CD4-positive, CD25-positive, alpha-beta regulatory T cell (primary cell): ENCODE data around the gene GRHL1. TPM values are rescaled to one million over a fixed set of nuclear protein-coding genes. Genes with fewer than 3 reads are reported as not detected.

Experiments
- ATAC-seq, 2 donors: fragments of 150-1000 bp; cut with Tn5 transposase; one replicate each; pipeline ENCODE4 v1.10.0; 2021; ENCODE audit warnings: low read depth in 2 of 2, moderate number of reproducible peaks in 2 of 2, moderate library complexity in 1 of 2
- DNase-seq, 3 donors: peaks; one replicate each; pipeline versions ENCODE4 v3.0.0 to v3.0.0-alpha.2; 2012 to 2022; ENCODE audit warnings: mixed read lengths in 1 of 3
- H3K27ac ChIP-seq: one replicate; pipeline ENCODE4 v1.7.0; 2013; ENCODE audit warnings: mild to moderate bottlenecking, low read length; ENCODE audit not compliant: insufficient read depth, poor library complexity, severe bottlenecking
- H3K27me3 ChIP-seq: one replicate; pipeline ENCODE4 v1.7.0; 2013; ENCODE audit warnings: low read length; ENCODE audit not compliant: control insufficient read depth, insufficient read depth
- H3K36me3 ChIP-seq: one replicate; pipeline ENCODE4 v1.7.0; 2013; ENCODE audit warnings: mild to moderate bottlenecking, low read length, moderate library complexity; ENCODE audit not compliant: control insufficient read depth, insufficient read depth
- H3K4me1 ChIP-seq: 2 replicates; pipeline ENCODE4 v1.7.0; 2013; ENCODE audit warnings: mild to moderate bottlenecking, low read length; ENCODE audit not compliant: insufficient read depth, control insufficient read depth, poor library complexity, severe bottlenecking
- H3K4me3 ChIP-seq: one replicate; pipeline ENCODE4 v1.7.0; 2013; ENCODE audit warnings: low read depth, mild to moderate bottlenecking, low read length, moderate library complexity
- H3K9me3 ChIP-seq, 2 experiments: 1 replicate in 1 of 2; 2 replicates in 1 of 2; pipeline ENCODE4 v1.7.0; 2013; ENCODE audit warnings: low read length in 2 of 2, mild to moderate bottlenecking in 1 of 2, moderate library complexity in 1 of 2; ENCODE audit not compliant: control insufficient read depth in 2 of 2
- H3K27ac Mint-ChIP-seq, 3 donors: one replicate each; pipeline ENCODE4 v1.8.0; 2020 to 2022; ENCODE audit warnings: mild to moderate bottlenecking in 3 of 3, mixed read lengths in 3 of 3, moderate library complexity in 2 of 3
- H3K27me3 Mint-ChIP-seq: one replicate; pipeline ENCODE4 v1.8.0; 2022; ENCODE audit warnings: mild to moderate bottlenecking, mixed read lengths
- H3K36me3 Mint-ChIP-seq: one replicate; pipeline ENCODE4 v1.8.0; 2020; ENCODE audit warnings: mixed read lengths
- H3K4me1 Mint-ChIP-seq, 4 donors: one replicate each; pipeline ENCODE4 v1.8.0; 2020 to 2022; ENCODE audit warnings: mixed read lengths in 4 of 4, mild to moderate bottlenecking in 1 of 4
- H3K4me3 Mint-ChIP-seq, 4 donors: one replicate each; pipeline ENCODE4 v1.8.0; 2020 to 2022; ENCODE audit warnings: mild to moderate bottlenecking in 4 of 4, mixed read lengths in 4 of 4, moderate library complexity in 3 of 4
- H3K9me3 Mint-ChIP-seq, 7 donors: one replicate each; pipeline ENCODE4 v1.8.0; 2020 to 2022; ENCODE audit warnings: mixed read lengths in 7 of 7, mild to moderate bottlenecking in 3 of 7, moderate library complexity in 2 of 7
- polyA plus RNA-seq, 4 donors: library from polyadenylated mRNA; unstranded; fragments of 300-500 nt; fragmentation: Illumina TruSeq; gene quantifications; one replicate each; pipeline ENCODE4 v1.2.3, GENCODE V29; 2021
- total RNA-seq: library from RNA; stranded (reverse); gene quantifications from one replicate; pipeline ENCODE4 v1.2.3, GENCODE V29; 2022

The GRHL1 gene
- total and polyA plus RNA-seq, 5 donors from 2014 or later: 0.06 to 1.8 (median 0.24) TPM; not detected in 1

GRCh38 chr2:9949239-9949991, 2.1 kb upstream of the GRHL1 start:
- H3K27me3 Mint-ChIP-seq: peaks cover 60% of the 10 kb centered on the region
- H3K9me3 Mint-ChIP-seq: peaks cover 0 to 2% (median 0%) of the 10 kb centered on the region in 7 donors
- DNase-seq (no peak), ATAC-seq (no peak)
- H3K9me3 ChIP-seq: no peaks in the 10 kb centered on the region
- peaks cover 13% of the 10 kb centered on the region for H3K4me1 ChIP-seq
- H3K27me3 ChIP-seq: peaks cover 28% of the 10 kb centered on the region
- H3K27ac ChIP-seq: no peak overlapping the region
- H3K4me3 Mint-ChIP-seq: peak overlapping the region; percentile 69 to 95 (median 88)
- H3K36me3 ChIP-seq: no peaks in the 10 kb centered on the region
- peak overlapping the region in 1 of 3 donors; percentile 70 for H3K27ac Mint-ChIP-seq
- H3K4me1 Mint-ChIP-seq: peaks cover 0 to 18% (median 10%) of the 10 kb centered on the region in 4 donors
- H3K4me3 ChIP-seq: no peak overlapping the region
- H3K36me3 Mint-ChIP-seq: no peaks in the 10 kb centered on the region

GRCh38 chr2:9949992-9950520, 1.4 kb upstream of the GRHL1 start:
- H3K9me3 ChIP-seq: no peaks in the 10 kb centered on the region
- Mint-ChIP-seq H3K27me3 (peaks cover 63% of the 10 kb centered on the region), H3K27ac (peak overlapping the region in 1 of 3 donors; percentile 70), H3K4me1 (peaks cover 0 to 18% (median 10%) of the 10 kb centered on the region in 4 donors), H3K4me3 (peak overlapping the region; percentile 69 to 95 (median 88)), H3K9me3 (peaks cover 0 to 2% (median 0%) of the 10 kb centered on the region in 7 donors), H3K36me3 (no peaks in the 10 kb centered on the region)
- DNase-seq (no peak), ATAC-seq (no peak)
- H3K27me3 ChIP-seq: peaks cover 25% of the 10 kb centered on the region
- H3K27ac ChIP-seq: no peak overlapping the region
- H3K36me3 ChIP-seq: no peaks in the 10 kb centered on the region
- H3K4me3 ChIP-seq: no peak overlapping the region
- H3K4me1 ChIP-seq: peaks cover 13% of the 10 kb centered on the region

GRCh38 chr2:9950521-9951271, 797 bp upstream of the GRHL1 start:
- peaks cover 0 to 2% (median 0%) of the 10 kb centered on the region in 7 donors for H3K9me3 Mint-ChIP-seq
- no peaks in the 10 kb centered on the region for H3K36me3 Mint-ChIP-seq
- Histone ChIP-seq H3K36me3 (no peaks in the 10 kb centered on the region), H3K27ac (peak overlapping the region; percentile 51), H3K9me3 (no peaks in the 10 kb centered on the region), H3K27me3 (peaks cover 20% of the 10 kb centered on the region), H3K4me3 (no peak overlapping the region), H3K4me1 (peaks cover 13% of the 10 kb centered on the region)
- peak; percentile 1 to 29 for ATAC-seq
- peaks cover 61% of the 10 kb centered on the region for H3K27me3 Mint-ChIP-seq
- peak overlapping the region in 1 of 3 donors; percentile 95 for H3K27ac Mint-ChIP-seq
- peak overlapping the region; percentile 69 to 95 (median 88) for H3K4me3 Mint-ChIP-seq
- peaks cover 0 to 18% (median 10%) of the 10 kb centered on the region in 4 donors for H3K4me1 Mint-ChIP-seq
- DNase-seq: peak in 1 of 3 donors; percentile 40

- no peak overlapping the region for H3K4me3 ChIP-seq
- H3K36me3 ChIP-seq: no peaks in the 10 kb centered on the region
- ATAC-seq: no peak
- H3K4me1 Mint-ChIP-seq: peaks cover 0 to 18% (median 10%) of the 10 kb centered on the region in 4 donors
- no peaks in the 10 kb centered on the region for H3K9me3 ChIP-seq
- H3K4me1 ChIP-seq: peaks cover 13% of the 10 kb centered on the region
- no peak overlapping the region for H3K27ac Mint-ChIP-seq
- peak overlapping the region; percentile 51 for H3K27ac ChIP-seq
- H3K4me3 Mint-ChIP-seq: peak overlapping the region in 2 of 4 donors; percentile 82 to 88
- no peaks in the 10 kb centered on the region for H3K36me3 Mint-ChIP-seq
- no peak for DNase-seq
- peaks cover 57% of the 10 kb centered on the region for H3K27me3 Mint-ChIP-seq
- peaks cover 0 to 2% (median 0%) of the 10 kb centered on the region in 7 donors for H3K9me3 Mint-ChIP-seq
- H3K27me3 ChIP-seq: peaks cover 16% of the 10 kb centered on the region
Measured at GRCh38 chr2:9951272-9951521, 296 bp upstream of the GRHL1 start.

GRCh38 chr2:9952286-9952737, 819 bp downstream of the GRHL1 start:
- Histone ChIP-seq H3K27ac (no peak overlapping the region), H3K9me3 (no peaks in the 10 kb centered on the region), H3K36me3 (no peaks in the 10 kb centered on the region), H3K4me3 (peak overlapping the region; percentile 54), H3K4me1 (peaks cover 13% of the 10 kb centered on the region), H3K27me3 (peaks cover 15% of the 10 kb centered on the region)
- ATAC-seq (no peak), DNase-seq (peak in 1 of 3 donors; percentile 3)
- peaks cover 46% of the 10 kb centered on the region for H3K27me3 Mint-ChIP-seq
- peak overlapping the region in 1 of 3 donors; percentile 61 for H3K27ac Mint-ChIP-seq
- peaks cover 0 to 18% (median 10%) of the 10 kb centered on the region in 4 donors for H3K4me1 Mint-ChIP-seq
- H3K36me3 Mint-ChIP-seq: no peaks in the 10 kb centered on the region
- H3K9me3 Mint-ChIP-seq: peaks cover 0 to 2% (median 0%) of the 10 kb centered on the region in 7 donors
- peak overlapping the region; percentile 74 to 87 (median 82) for H3K4me3 Mint-ChIP-seq

GRCh38 chr2:9952856-9953503, 1.5 kb downstream of the GRHL1 start:
- Mint-ChIP-seq H3K27ac (no peak overlapping the region), H3K4me3 (peak overlapping the region; percentile 74 to 87 (median 82))

GRCh38 chr2:9954136-9954535, 2.6 kb downstream of the GRHL1 start:
- no peaks in the 10 kb centered on the region for H3K9me3 ChIP-seq
- Mint-ChIP-seq H3K4me3 (peak overlapping the region in 1 of 4 donors; percentile 35), H3K27ac (no peak overlapping the region), H3K4me1 (peaks cover 0 to 13% (median 10%) of the 10 kb centered on the region in 4 donors), H3K36me3 (no peaks in the 10 kb centered on the region), H3K27me3 (peaks cover 38% of the 10 kb centered on the region), H3K9me3 (peaks cover 0 to 2% (median 0%) of the 10 kb centered on the region in 7 donors)
- peaks cover 13% of the 10 kb centered on the region for H3K4me1 ChIP-seq
- no peak overlapping the region for H3K27ac ChIP-seq
- ATAC-seq (no peak), DNase-seq (no peak)
- H3K4me3 ChIP-seq: no peak overlapping the region
- no peaks in the 10 kb centered on the region for H3K36me3 ChIP-seq
- peaks cover 15% of the 10 kb centered on the region for H3K27me3 ChIP-seq

More at GRCh38 chr2:9952856-9953503, 1.5 kb downstream of the GRHL1 start:
- peaks cover 15% of the 10 kb centered on the region for H3K27me3 ChIP-seq
- no peaks in the 10 kb centered on the region for H3K36me3 Mint-ChIP-seq
- no peak overlapping the region for H3K4me3 ChIP-seq
- H3K36me3 ChIP-seq: no peaks in the 10 kb centered on the region
- DNase-seq (no peak), ATAC-seq (no peak)
- peaks cover 0 to 18% (median 10%) of the 10 kb centered on the region in 4 donors for H3K4me1 Mint-ChIP-seq
- peaks cover 43% of the 10 kb centered on the region for H3K27me3 Mint-ChIP-seq
- H3K9me3 ChIP-seq: no peaks in the 10 kb centered on the region
- no peak overlapping the region for H3K27ac ChIP-seq
- peaks cover 13% of the 10 kb centered on the region for H3K4me1 ChIP-seq
- H3K9me3 Mint-ChIP-seq: peaks cover 0 to 2% (median 0%) of the 10 kb centered on the region in 7 donors
